GM12873 (cell line): ENCODE measurements around the gene TMED9.

Experiments used
- CTCF ChIP-seq: IDR thresholded peaks from 2 replicates; pipeline ENCODE4 v1.5.1; 2012; ENCODE audit warnings: low read depth, mild to moderate bottlenecking, moderate library complexity, low read length, control low read depth; ENCODE audit not compliant: insufficient read depth; ENCODE audit errors: missing control alignments

TMED9 gene

DNA sequence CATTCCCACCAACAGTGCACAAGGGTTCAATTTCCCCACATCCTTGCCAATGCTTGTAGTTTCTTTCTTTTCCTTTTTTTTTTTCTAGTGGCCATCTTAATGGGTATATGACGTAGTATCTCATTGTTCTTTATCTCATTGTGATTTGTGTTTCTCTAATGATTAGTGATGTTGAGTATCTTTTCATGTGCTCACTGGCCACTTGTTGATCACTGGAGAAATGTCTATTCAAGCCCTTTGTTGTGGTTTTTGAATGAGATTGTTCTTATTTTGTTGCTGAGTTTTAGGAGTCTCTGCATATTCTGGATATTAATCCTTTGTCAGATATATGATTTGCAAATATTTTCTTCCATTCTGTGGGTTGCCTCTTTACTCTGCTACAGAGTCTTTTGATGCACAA lies 1.6 kb upstream of the TMED9 start:
- no peak for TF ChIP-seq CTCF

DNA sequence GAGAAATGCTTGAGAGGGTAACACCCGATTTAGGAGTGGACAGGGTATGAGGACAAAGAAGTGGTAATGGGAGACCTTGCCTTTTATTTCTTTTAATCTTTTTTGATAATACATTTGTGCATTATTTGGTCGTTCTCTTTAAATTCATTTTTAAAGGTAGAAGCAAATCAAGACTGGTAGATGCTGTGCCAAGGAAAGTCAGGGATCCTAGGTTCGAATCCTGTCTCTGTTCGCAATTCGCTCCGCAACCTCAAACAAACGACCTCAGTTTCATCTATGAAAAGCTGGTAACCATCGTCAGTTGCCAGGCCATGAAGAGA lies 353 bp upstream of the TMED9 start:
- no peak for TF ChIP-seq CTCF

- no peak for TF ChIP-seq CTCF
These were observed 902 bp downstream of the TMED9 start for GRCh38 chr5:177592905-177593304.

GRCh38 chr5:177593511-177593910 lies 1.5 kb downstream of the TMED9 start:
- no peak for TF ChIP-seq CTCF

- TF ChIP-seq CTCF: no peak
These were observed 2.1 kb downstream of the TMED9 start for GRCh38 chr5:177594071-177594470.

- no peak for TF ChIP-seq CTCF
These were observed 3.1 kb downstream of the TMED9 start for GRCh38 chr5:177595026-177595585.

- TF ChIP-seq CTCF: no peak
These were observed 4.2 kb downstream of the TMED9 start for GRCh38 chr5:177595991-177596774.
